NK-92 treated with Interleukin-12 subunit alpha and Interleukin-12 subunit beta, amount 100 ng/mL, for 24 hours (cell line): ENCODE measurements around the gene STRA8.

Source experiments
- DNase-seq: peaks from one replicate; lab custom pipeline; 2025; lab: John Stamatoyannopoulos, UW

The STRA8 gene

GRCh38 chr7:135233570-135233969, at the start of gene STRA8:
STRA8 (plus strand) TSS chr7:135233838; CDS start chr7:135240525, 6,687 bp downstream.
- no peak for DNase-seq

GRCh38 chr7:135184254-135184841, 49.3 kb upstream of the STRA8 start:
- DNase-seq: no peak

GRCh38 chr7:135185471-135186260, 48.0 kb upstream of the STRA8 start:
- DNase-seq: no peak

GRCh38 chr7:135186261-135186540, 47.4 kb upstream of the STRA8 start:
- no peak for DNase-seq

- no peak for DNase-seq
These were observed 46.8 kb upstream of the STRA8 start for GRCh38 chr7:135186841-135187253.

- no peak for DNase-seq
These were observed 45.2 kb upstream of the STRA8 start for GRCh38 chr7:135188298-135188984.

- DNase-seq: no peak
These were observed 44.4 kb upstream of the STRA8 start for GRCh38 chr7:135189221-135189662.

GRCh38 chr7:135189961-135190360, 43.7 kb upstream of the STRA8 start:
- DNase-seq: no peak

GRCh38 chr7:135190703-135191102, 42.9 kb upstream of the STRA8 start:
- no peak for DNase-seq

- no peak for DNase-seq
These were observed 40.6 kb upstream of the STRA8 start for GRCh38 chr7:135192914-135193536.

GRCh38 chr7:135193615-135194081, 40.0 kb upstream of the STRA8 start:
- DNase-seq: no peak

GRCh38 chr7:135194494-135195095, 39.0 kb upstream of the STRA8 start:
- no peak for DNase-seq

GRCh38 chr7:135195156-135195555, 38.5 kb upstream of the STRA8 start:
- no peak for DNase-seq

- DNase-seq: no peak
These were observed 37.5 kb upstream of the STRA8 start for GRCh38 chr7:135195968-135196629.

- DNase-seq: no peak
These were observed 36.3 kb upstream of the STRA8 start for GRCh38 chr7:135197343-135197742.

- DNase-seq: no peak
These were observed 35.6 kb upstream of the STRA8 start for GRCh38 chr7:135197906-135198655.

- DNase-seq: no peak
These were observed 34.2 kb upstream of the STRA8 start for GRCh38 chr7:135199439-135199838.

- no peak for DNase-seq
These were observed 32.8 kb upstream of the STRA8 start for GRCh38 chr7:135200821-135201331.

GRCh38 chr7:135201350-135201749, 32.3 kb upstream of the STRA8 start:
- no peak for DNase-seq

- no peak for DNase-seq
These were observed 29.3 kb upstream of the STRA8 start for GRCh38 chr7:135204341-135204749.

- no peak for DNase-seq
These were observed 28.8 kb upstream of the STRA8 start for GRCh38 chr7:135204876-135205275.
